Mesothelial cell of epicardium (in vitro differentiated cells): ENCODE measurements around the gene CABLES2. TPM values are rescaled to one million over a fixed set of nuclear protein-coding genes. Genes with fewer than 3 reads are reported as not detected.

Source experiments
- DNase-seq, 2 experiments: peaks; one replicate each; pipeline ENCODE4 v3.0.0; 2021; ENCODE audit warnings: low spot score in 2 of 2; ENCODE audit not compliant: unreplicated experiment in 2 of 2
- H3K27ac Mint-ChIP-seq: 2 replicates; pipeline ENCODE4 v1.8.0; 2021; ENCODE audit warnings: mixed read lengths
- H3K27me3 Mint-ChIP-seq: 2 replicates; pipeline ENCODE4 v1.8.0; 2021; ENCODE audit warnings: low read depth, mixed read lengths
- H3K36me3 Mint-ChIP-seq: 2 replicates; pipeline ENCODE4 v1.8.0; 2021; ENCODE audit warnings: mixed read lengths
- H3K4me1 Mint-ChIP-seq: 2 replicates; pipeline ENCODE4 v1.8.0; 2021; ENCODE audit warnings: mixed read lengths
- H3K4me3 Mint-ChIP-seq: 2 replicates; pipeline ENCODE4 v1.8.0; 2021; ENCODE audit warnings: mild to moderate bottlenecking, moderate library complexity, mixed read lengths
- H3K9me3 Mint-ChIP-seq: 2 replicates; pipeline ENCODE4 v1.8.0; 2021; ENCODE audit warnings: mixed read lengths
- total RNA-seq: library from RNA; stranded (reverse); gene quantifications from 3 replicates; pipeline ENCODE4 v1.2.1, GENCODE V29; 2021
- TF ChIP-seq, protein P1 (sequence below): fragments of 200-600 bp; sonication (generic); IDR thresholded peaks from one replicate; pipeline ENCODE4 v1.5.0; 2021; ENCODE audit warnings: antibody characterized with exemption; ENCODE audit not compliant: unreplicated experiment

CABLES2 gene
- total RNA-seq, 1 donor from 2014 or later = 23.7 TPM

DNA sequence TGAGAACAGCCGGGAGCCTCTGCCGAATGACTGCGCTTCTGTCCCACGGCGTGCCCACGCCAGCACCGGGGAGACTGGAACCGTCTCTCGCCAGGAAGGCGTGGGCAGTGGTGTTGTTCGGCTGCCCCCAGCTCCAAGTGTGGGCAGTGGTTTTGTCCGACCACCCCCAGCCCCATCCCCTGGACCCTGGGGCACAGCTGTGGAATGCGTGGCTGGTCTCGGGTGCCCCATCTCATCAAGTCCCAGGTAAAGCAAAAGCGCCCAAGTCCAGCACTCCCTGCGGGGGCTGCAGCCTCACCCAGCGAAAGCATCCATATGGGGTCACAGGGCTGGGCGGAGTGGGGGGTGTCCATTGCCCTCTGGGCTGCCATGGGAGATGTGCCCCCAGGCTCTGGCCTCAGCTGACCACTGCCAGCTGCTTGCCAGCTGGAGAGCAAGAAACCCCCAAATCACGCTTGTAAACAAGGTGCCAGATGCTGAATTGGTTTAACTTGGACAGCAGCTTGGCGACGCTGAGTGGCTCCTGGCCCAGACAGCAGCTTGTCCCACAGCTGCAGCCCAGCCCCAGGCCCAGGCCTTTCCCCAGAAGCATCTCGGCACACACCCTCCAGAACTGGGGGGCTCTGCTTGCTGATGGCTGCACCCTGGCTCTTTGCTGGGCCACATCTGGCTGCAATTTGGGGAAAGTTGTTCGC, 4.5 kb downstream of the CABLES2 start:
- TF ChIP-seq, protein P1, sequence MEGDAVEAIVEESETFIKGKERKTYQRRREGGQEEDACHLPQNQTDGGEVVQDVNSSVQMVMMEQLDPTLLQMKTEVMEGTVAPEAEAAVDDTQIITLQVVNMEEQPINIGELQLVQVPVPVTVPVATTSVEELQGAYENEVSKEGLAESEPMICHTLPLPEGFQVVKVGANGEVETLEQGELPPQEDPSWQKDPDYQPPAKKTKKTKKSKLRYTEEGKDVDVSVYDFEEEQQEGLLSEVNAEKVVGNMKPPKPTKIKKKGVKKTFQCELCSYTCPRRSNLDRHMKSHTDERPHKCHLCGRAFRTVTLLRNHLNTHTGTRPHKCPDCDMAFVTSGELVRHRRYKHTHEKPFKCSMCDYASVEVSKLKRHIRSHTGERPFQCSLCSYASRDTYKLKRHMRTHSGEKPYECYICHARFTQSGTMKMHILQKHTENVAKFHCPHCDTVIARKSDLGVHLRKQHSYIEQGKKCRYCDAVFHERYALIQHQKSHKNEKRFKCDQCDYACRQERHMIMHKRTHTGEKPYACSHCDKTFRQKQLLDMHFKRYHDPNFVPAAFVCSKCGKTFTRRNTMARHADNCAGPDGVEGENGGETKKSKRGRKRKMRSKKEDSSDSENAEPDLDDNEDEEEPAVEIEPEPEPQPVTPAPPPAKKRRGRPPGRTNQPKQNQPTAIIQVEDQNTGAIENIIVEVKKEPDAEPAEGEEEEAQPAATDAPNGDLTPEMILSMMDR = no peak
- no peak overlapping the region for H3K4me3 Mint-ChIP-seq
- peaks cover 8% of the 10 kb centered on the region for H3K36me3 Mint-ChIP-seq
- H3K27me3 Mint-ChIP-seq = no peaks in the 10 kb centered on the region
- H3K27ac Mint-ChIP-seq = no peak overlapping the region
- DNase-seq = no peak
- H3K4me1 Mint-ChIP-seq = peaks cover 11% of the 10 kb centered on the region
- no peaks in the 10 kb centered on the region for H3K9me3 Mint-ChIP-seq

DNA sequence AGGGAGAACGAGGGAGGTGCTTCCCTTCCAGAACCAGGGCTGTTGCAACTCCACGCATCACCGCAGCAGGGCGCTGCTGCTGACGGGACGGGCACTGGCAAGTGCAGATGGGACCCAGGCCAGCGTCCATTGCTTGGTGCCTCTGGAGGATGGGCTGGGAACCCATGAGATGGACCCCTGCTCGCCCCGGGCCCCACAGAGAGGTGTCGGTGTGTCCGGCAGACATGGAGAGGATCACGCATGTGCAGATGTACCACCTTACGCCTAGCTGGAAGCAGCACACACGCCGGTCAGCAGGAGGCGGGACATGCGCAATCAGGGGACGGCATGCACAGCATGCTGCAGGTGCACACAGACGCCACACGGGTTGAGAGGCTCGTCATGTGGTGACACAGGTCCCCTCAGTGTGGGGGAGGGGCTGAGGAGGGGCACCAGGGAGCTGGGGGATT, 5.7 kb downstream of the CABLES2 start:
- H3K27ac Mint-ChIP-seq = no peak overlapping the region
- TF ChIP-seq, protein P1 = no peak
- peaks cover 9% of the 10 kb centered on the region for H3K36me3 Mint-ChIP-seq
- DNase-seq = no peak
- H3K4me3 Mint-ChIP-seq = no peak overlapping the region
- no peaks in the 10 kb centered on the region for H3K9me3 Mint-ChIP-seq
- H3K4me1 Mint-ChIP-seq = peaks cover 11% of the 10 kb centered on the region
- no peaks in the 10 kb centered on the region for H3K27me3 Mint-ChIP-seq

DNA sequence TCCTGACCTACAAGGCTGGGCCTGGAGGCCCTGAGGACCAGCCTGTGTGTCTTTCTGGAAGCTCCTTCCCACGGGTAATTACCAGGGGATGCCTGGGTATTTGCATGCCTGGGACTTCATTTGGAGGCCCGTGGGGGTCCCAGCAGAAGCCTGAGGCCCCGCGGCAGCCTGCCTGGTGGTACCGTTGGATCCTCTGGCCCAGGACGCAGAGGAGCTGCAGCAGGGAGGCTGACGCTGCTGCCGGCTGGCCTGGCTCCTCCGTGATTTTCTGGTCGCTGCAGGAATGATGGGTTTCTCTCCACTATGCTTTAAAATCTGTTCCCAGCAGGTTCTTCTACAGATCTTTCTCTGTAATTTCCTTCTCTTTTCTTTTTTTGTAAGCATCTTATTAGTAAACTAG, 6.5 kb downstream of the CABLES2 start:
- DNase-seq = no peak
- Mint-ChIP-seq H3K27me3 (no peaks in the 10 kb centered on the region), H3K9me3 (no peaks in the 10 kb centered on the region), H3K36me3 (peaks cover 9% of the 10 kb centered on the region), H3K4me3 (no peak overlapping the region), H3K27ac (no peak overlapping the region), H3K4me1 (peaks cover 5% of the 10 kb centered on the region)
- TF ChIP-seq, protein P1 = no peak

DNA sequence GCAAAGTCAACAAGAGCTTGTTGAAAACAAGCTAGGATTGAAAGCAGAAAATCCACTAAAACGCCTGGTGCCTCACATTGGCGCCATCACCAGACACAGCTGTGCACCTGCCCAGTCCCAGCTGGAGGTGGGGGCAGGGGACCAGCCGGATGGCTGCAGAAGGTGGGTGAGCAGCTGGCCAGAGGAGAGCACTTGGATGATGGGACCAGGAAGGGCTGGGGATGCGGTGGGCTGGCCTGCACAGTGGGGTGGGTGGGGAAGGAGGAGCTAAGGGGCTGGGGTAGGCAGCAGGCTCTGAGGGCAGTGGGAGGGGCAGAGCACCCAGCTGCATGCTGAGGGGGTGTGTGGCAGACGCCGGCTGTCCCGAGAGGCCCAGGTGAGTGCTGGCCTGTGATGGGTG, 7.1 kb downstream of the CABLES2 start:
- H3K4me3 Mint-ChIP-seq = no peak overlapping the region
- TF ChIP-seq, protein P1 = no peak
- no peak overlapping the region for H3K27ac Mint-ChIP-seq
- no peaks in the 10 kb centered on the region for H3K27me3 Mint-ChIP-seq
- peaks cover under 1% of the 10 kb centered on the region for H3K4me1 Mint-ChIP-seq
- H3K9me3 Mint-ChIP-seq = no peaks in the 10 kb centered on the region
- H3K36me3 Mint-ChIP-seq = peaks cover 8% of the 10 kb centered on the region
- DNase-seq = no peak

DNA sequence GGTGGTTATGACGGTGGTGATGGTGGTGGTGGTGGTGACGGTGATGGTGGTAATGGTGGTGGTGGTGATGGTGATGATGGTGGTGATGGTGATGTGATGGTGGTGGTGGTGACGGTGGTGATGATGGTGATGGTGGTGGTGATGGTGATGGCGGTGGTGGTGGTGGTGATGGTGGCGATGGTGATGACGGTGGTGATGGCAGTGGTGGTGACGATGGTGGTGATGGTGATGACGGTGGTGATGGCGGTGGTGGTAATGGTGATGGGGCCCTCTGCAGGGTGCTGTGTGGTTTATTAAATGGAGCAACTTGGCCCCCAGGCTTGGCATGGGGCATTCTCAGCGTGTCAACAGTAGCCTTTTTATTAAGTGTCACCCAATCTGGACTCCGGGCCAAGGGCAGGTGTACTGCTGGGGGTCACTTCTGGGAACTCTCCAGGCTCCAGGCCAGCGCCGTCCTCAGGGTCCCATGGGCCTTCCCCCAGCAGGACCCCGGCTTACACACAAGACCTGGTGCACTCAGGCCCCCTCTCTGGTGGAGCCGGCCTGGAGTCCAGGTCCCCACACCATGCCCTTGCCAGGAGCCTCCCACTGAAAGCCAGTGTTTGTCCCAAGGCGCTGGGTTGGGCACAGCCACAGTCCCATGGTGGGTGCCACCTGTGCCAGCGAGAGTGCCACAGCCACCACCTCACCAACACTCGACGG, 8.8 kb downstream of the CABLES2 start:
- H3K9me3 Mint-ChIP-seq = no peaks in the 10 kb centered on the region
- no peaks in the 10 kb centered on the region for H3K27me3 Mint-ChIP-seq
- no peaks in the 10 kb centered on the region for H3K4me1 Mint-ChIP-seq
- H3K36me3 Mint-ChIP-seq = peaks cover 8% of the 10 kb centered on the region
- TF ChIP-seq, protein P1 = no peak
- H3K4me3 Mint-ChIP-seq = no peak overlapping the region
- no peak overlapping the region for H3K27ac Mint-ChIP-seq
- DNase-seq = no peak
